Endothelial cell of umbilical vein (primary cell): ENCODE data around the gene NPFFR1. TPM values are rescaled to one million over a fixed set of nuclear protein-coding genes. Genes with fewer than 3 reads are reported as not detected.

Experiments used
- BruUV-seq: library from RNA; stranded (reverse); fragments of 400-500 nt; replicated peaks from 2 replicates; lab custom pipeline; 2021; lab: Mats Ljungman, UMichigan
- CTCF ChIA-PET: fragments of 300-600, 350-600 bp; sonication (Branson Sonifier 250); formaldehyde crosslinking; loops from one replicate; lab custom pipeline; 2021; ENCODE audit warnings: antibody characterized with exemption, inconsistent platforms; lab: Charles Lee
- POLR2A ChIA-PET: fragments of 300-600, 350-600 bp; sonication (Branson Sonifier 250); formaldehyde crosslinking; loops from one replicate; lab custom pipeline; 2021; ENCODE audit warnings: antibody characterized with exemption, inconsistent platforms; lab: Charles Lee
- DNase-seq: peaks from one replicate; pipeline ENCODE4 v3.0.0-alpha.2; 2011; ENCODE audit warnings: low read depth, low spot score
- FAIRE-seq: peaks from 2 replicates; lab custom pipeline; 2011; peaks lifted over from hg19 to GRCh38; lab: Jason Lieb, UNC
- H2AFZ ChIP-seq: 2 replicates; pipeline ENCODE4 v1.6.0; 2012; ENCODE audit warnings: low read depth, low read length, control low read depth, inconsistent platforms
- H3K27ac ChIP-seq: 2 replicates; pipeline ENCODE4 v1.5.1; 2011; ENCODE audit warnings: low read depth, mild to moderate bottlenecking, control low read depth, low read length, moderate library complexity; ENCODE audit not compliant: insufficient read depth
- H3K27me3 ChIP-seq, 2 experiments: 2 replicates each; pipeline versions ENCODE4 v1.6.0 to v1.6.1; 2011; ENCODE audit warnings: low read length in 2 of 2, mixed read lengths in 1 of 2; ENCODE audit not compliant: control insufficient read depth in 2 of 2, insufficient read depth in 2 of 2
- H3K36me3 ChIP-seq, 2 experiments: 2 replicates in 1 of 2; 3 replicates in 1 of 2; pipeline ENCODE4 v1.5.1; 2011; ENCODE audit warnings: low read length in 2 of 2, mild to moderate bottlenecking in 1 of 2, moderate library complexity in 1 of 2; ENCODE audit not compliant: control insufficient read depth in 2 of 2, insufficient read depth in 2 of 2; ENCODE audit errors: extremely low read depth in 1 of 2
- H3K4me1 ChIP-seq: 3 replicates; pipeline ENCODE4 v1.5.1; 2011; ENCODE audit warnings: mild to moderate bottlenecking, low read length; ENCODE audit not compliant: control insufficient read depth, insufficient read depth; ENCODE audit errors: extremely low read depth
- H3K4me2 ChIP-seq: 2 replicates; pipeline ENCODE4 v1.6.1; 2011; ENCODE audit warnings: low read length, control low read depth, mixed read lengths; ENCODE audit not compliant: insufficient read depth
- H3K4me3 ChIP-seq, 3 experiments: fragments of 200-600 bp in 1 of 3; sonication (generic), shearing (Covaris generic) in 1 of 3; replicated peaks in 1 of 3; 2 replicates each; pipeline ENCODE4 v1.5.1; 2011 to 2016; ENCODE audit warnings: control low read depth in 3 of 3, low read length in 3 of 3, mild to moderate bottlenecking in 2 of 3, inconsistent platforms in 1 of 3, low read depth in 1 of 3, moderate library complexity in 1 of 3; ENCODE audit not compliant: insufficient read depth in 1 of 3
- H3K79me2 ChIP-seq: 2 replicates; pipeline ENCODE4 v1.6.0; 2012; ENCODE audit warnings: low read length, inconsistent platforms; ENCODE audit not compliant: control insufficient read depth, insufficient read depth
- H3K9ac ChIP-seq: replicated peaks from 2 replicates; pipeline ENCODE3; 2011; ENCODE audit warnings: low read length, control low read depth; ENCODE audit not compliant: insufficient read depth; ENCODE audit errors: extremely low read depth
- H3K9me1 ChIP-seq: replicated peaks from 3 replicates; pipeline ENCODE4 v1.6.0; 2011; ENCODE audit warnings: mild to moderate bottlenecking, low read length; ENCODE audit not compliant: control insufficient read depth, insufficient read depth; ENCODE audit errors: extremely low read depth
- H3K9me3 ChIP-seq: replicated peaks from 2 replicates; pipeline ENCODE4 v1.5.1; 2012; ENCODE audit warnings: low read length, inconsistent platforms; ENCODE audit not compliant: control insufficient read depth, insufficient read depth
- H4K20me1 ChIP-seq: replicated peaks from 2 replicates; pipeline ENCODE3; 2011; ENCODE audit warnings: mild to moderate bottlenecking, low read length; ENCODE audit not compliant: control insufficient read depth, insufficient read depth; ENCODE audit errors: extremely low read depth
- CTCF ChIP-seq, 2 donors: IDR thresholded peaks; 1 replicate in 1 of 2; 2 replicates in 1 of 2; pipeline ENCODE4 v1.5.1; 2011; ENCODE audit warnings: low read length in 2 of 2, mild to moderate bottlenecking in 2 of 2, moderate library complexity in 2 of 2, control low read depth in 1 of 2, inconsistent platforms in 1 of 2, low read depth in 1 of 2; ENCODE audit not compliant: insufficient read depth in 1 of 2; ENCODE audit errors: extremely low read depth in 1 of 2
- EZH2 ChIP-seq: IDR thresholded peaks from 2 replicates; pipeline ENCODE4 v1.6.1; 2012; ENCODE audit warnings: borderline replicate concordance, low read depth, mild to moderate bottlenecking, moderate library complexity, low read length, inconsistent platforms; ENCODE audit not compliant: severe bottlenecking
- FOS ChIP-seq: IDR thresholded peaks from 2 replicates; pipeline ENCODE4 v1.6.1; 2011; ENCODE audit warnings: mild to moderate bottlenecking, low read length, moderate library complexity, borderline replicate concordance; ENCODE audit not compliant: insufficient read depth
- GATA2 ChIP-seq: IDR thresholded peaks from 2 replicates; pipeline ENCODE4 v1.7.0; 2011; ENCODE audit warnings: low read depth, mild to moderate bottlenecking, moderate library complexity, mixed read lengths, low read length; ENCODE audit not compliant: insufficient read length, insufficient read depth
- JUN ChIP-seq: IDR thresholded peaks from 2 replicates; pipeline ENCODE4 v1.6.1; 2011; ENCODE audit warnings: borderline replicate concordance, low read depth; ENCODE audit not compliant: insufficient read length, insufficient read depth
- MAX ChIP-seq: IDR thresholded peaks from 2 replicates; pipeline ENCODE4 v1.6.1; 2011; ENCODE audit not compliant: insufficient read depth, insufficient read length
- MYC ChIP-seq: IDR thresholded peaks from one replicate; pipeline ENCODE4 v1.6.1; 2011; ENCODE audit warnings: mild to moderate bottlenecking, low read depth, low read length
- POLR2A ChIP-seq: IDR thresholded peaks from 2 replicates; pipeline ENCODE4 v1.6.1; 2012; ENCODE audit warnings: low read depth, mild to moderate bottlenecking, control low read depth, low read length
- POLR2AphosphoS5 ChIP-seq: IDR thresholded peaks from 2 replicates; pipeline ENCODE4 v1.6.1; 2012; ENCODE audit warnings: low read depth, mild to moderate bottlenecking, control low read depth, low read length, moderate library complexity; ENCODE audit not compliant: insufficient read depth
- dilution Hi-C: fragments of 300-500 bp; cut with MboI; formaldehyde crosslinking; loops from one replicate; pipeline ENCODE4 v1.15.0; 2019; ENCODE audit warnings: low sequenced_read_pairs; ENCODE audit not compliant: extremely low pct_ligation_motif_present
- intact Hi-C: fragments of 100-400 bp; cut with micrococcal nuclease; formaldehyde crosslinking; loops from one replicate; pipeline ENCODE4 v1.10.0; 2022
- polyA plus RNA-seq, 4 experiments: library from polyadenylated mRNA; depleted of rRNA in 3 of 4; stranded (reverse) in 3 of 4; unstranded in 1 of 4; fragments of >200 nt; gene quantifications; 2 replicates each; pipeline versions ENCODE4 v1.2.1 to v1.2.3, GENCODE V29; 2011 to 2012; ENCODE audit warnings: missing spikeins in 1 of 4
- total RNA-seq: library from RNA; stranded (reverse); gene quantifications from 2 replicates; pipeline ENCODE4 v1.2.3, GENCODE V29; 2021

The NPFFR1 gene
- total and polyA plus RNA-seq, 2 donors (not counting 3 experiments of a cell fraction or from before 2014, with no cell fraction given), result not detected

- Histone ChIP-seq H3K79me2 (no peaks in the 10 kb centered on the region), H3K36me3 (no peaks in the 10 kb centered on the region), H3K9me1 (no peaks in the 10 kb centered on the region), H3K9ac (no peak overlapping the region), H3K27me3 (peaks cover 47 to 78% of the 10 kb centered on the region in 2 experiments), H3K9me3 (no peaks in the 10 kb centered on the region), H3K4me3 (no peak overlapping the region), H3K27ac (no peak overlapping the region), H4K20me1 (no peaks in the 10 kb centered on the region), H3K4me2 (no peak overlapping the region), H2AFZ (no peak overlapping the region), H3K4me1 (no peaks in the 10 kb centered on the region)
- CTCF ChIA-PET, result interaction anchor here (0.5 kb wide), 1 partner anchor 38 kb away, joined by 3 read pairs; no protein-coding TSS in a partner anchor
- POLR2A ChIA-PET, result no interaction called here
- intact Hi-C loops (no loop called here), dilution Hi-C loops (no loop called here)
- TF ChIP-seq POLR2AphosphoS5 (no peak), CTCF (IDR thresholded peaks at IDR 0.05; ENCODE audit: extremely low read depth in 1 of 2, insufficient read depth in 1 of 2, low read depth in 1 of 2, low read length in 2 of 2) (no peak), EZH2 (no peak), MAX (no peak), MYC (no peak), FOS (no peak), GATA2 (no peak), POLR2A (no peak), JUN (no peak)
- FAIRE-seq (no peak), DNase-seq (no peak)
- no TSS peak for BruUV-seq
Measured at GRCh38 chr10:70280099-70280498, 3.7 kb downstream of the NPFFR1 start.
